Measurements from ENCODE around the gene ST6GAL1. TPM values are rescaled to one million over a fixed set of nuclear protein-coding genes. Genes with fewer than 3 reads are reported as not detected.

Gene ST6GAL1
- total RNA-seq, 6 experiments from 2014 or later: 389 to 574 (median 483) TPM

GRCh38 chr3:187013159-187013716 is 82.9 kb downstream of the ST6GAL1 start:
- no peaks in the 10 kb centered on the region for H3K9me3 ChIP-seq
- TF ChIP-seq POLR2A (IDR thresholded peaks at IDR 0.05): no peak
- H3K27ac ChIP-seq: peak overlapping the region; percentile 45 to 80 (median 61)
- intact Hi-C loops (cut with DNase I): no loop called here
- ATAC-seq (peak in 2 of 4 donors; percentile 8 to 12), DNase-seq (no peak)
- 42% methylated on average over 4 of the region's 4 CpGs for WGBS (ENCODE audit: insufficient coverage, low coverage, low lambda C conversion rate, missing lambda C conversion rate)
- peaks cover 0 to 24% (median 10%) of the 10 kb centered on the region in 4 donors for H3K4me1 ChIP-seq
- no peaks in the 10 kb centered on the region for H3K27me3 ChIP-seq
- no peak overlapping the region for H3K4me3 ChIP-seq
- no peaks in the 10 kb centered on the region for H3K36me3 ChIP-seq

- TF ChIP-seq POLR2A (IDR thresholded peaks at IDR 0.05): no peak
- TF ChIP-seq, protein P1, sequence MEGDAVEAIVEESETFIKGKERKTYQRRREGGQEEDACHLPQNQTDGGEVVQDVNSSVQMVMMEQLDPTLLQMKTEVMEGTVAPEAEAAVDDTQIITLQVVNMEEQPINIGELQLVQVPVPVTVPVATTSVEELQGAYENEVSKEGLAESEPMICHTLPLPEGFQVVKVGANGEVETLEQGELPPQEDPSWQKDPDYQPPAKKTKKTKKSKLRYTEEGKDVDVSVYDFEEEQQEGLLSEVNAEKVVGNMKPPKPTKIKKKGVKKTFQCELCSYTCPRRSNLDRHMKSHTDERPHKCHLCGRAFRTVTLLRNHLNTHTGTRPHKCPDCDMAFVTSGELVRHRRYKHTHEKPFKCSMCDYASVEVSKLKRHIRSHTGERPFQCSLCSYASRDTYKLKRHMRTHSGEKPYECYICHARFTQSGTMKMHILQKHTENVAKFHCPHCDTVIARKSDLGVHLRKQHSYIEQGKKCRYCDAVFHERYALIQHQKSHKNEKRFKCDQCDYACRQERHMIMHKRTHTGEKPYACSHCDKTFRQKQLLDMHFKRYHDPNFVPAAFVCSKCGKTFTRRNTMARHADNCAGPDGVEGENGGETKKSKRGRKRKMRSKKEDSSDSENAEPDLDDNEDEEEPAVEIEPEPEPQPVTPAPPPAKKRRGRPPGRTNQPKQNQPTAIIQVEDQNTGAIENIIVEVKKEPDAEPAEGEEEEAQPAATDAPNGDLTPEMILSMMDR (IDR thresholded peaks at IDR 0.05): no peak
- intact Hi-C loops (cut with DNase I): no loop called here
- Histone ChIP-seq H3K4me1 (peaks cover 0 to 24% (median 10%) of the 10 kb centered on the region in 4 donors), H3K9me3 (no peaks in the 10 kb centered on the region), H3K36me3 (no peaks in the 10 kb centered on the region), H3K27ac (no peak overlapping the region), H3K27me3 (no peaks in the 10 kb centered on the region), H3K4me3 (no peak overlapping the region)
- ATAC-seq: no peak
- no peak for DNase-seq
- 77% methylated on average over 2 of the region's 2 CpGs for WGBS (ENCODE audit: insufficient coverage, low coverage, low lambda C conversion rate, missing lambda C conversion rate)
Observed at GRCh38 chr3:187014417-187014864, 84.1 kb downstream of the ST6GAL1 start.

- H3K9me3 ChIP-seq: no peaks in the 10 kb centered on the region
- H3K4me3 ChIP-seq: no peak overlapping the region
- 79% methylated on average over 14 of the region's 14 CpGs for WGBS (ENCODE audit: insufficient coverage, low coverage, low lambda C conversion rate, missing lambda C conversion rate)
- peaks cover 0 to 24% (median 9%) of the 10 kb centered on the region in 4 donors for H3K4me1 ChIP-seq
- H3K27ac ChIP-seq: no peak overlapping the region
- ATAC-seq (no peak), DNase-seq (no peak)
- no peaks in the 10 kb centered on the region for H3K27me3 ChIP-seq
- intact Hi-C loops (cut with DNase I): no loop called here
- no peaks in the 10 kb centered on the region for H3K36me3 ChIP-seq
- TF ChIP-seq, protein P1 (IDR thresholded peaks at IDR 0.05): no peak
- no peak for TF ChIP-seq POLR2A (IDR thresholded peaks at IDR 0.05)
Observed at GRCh38 chr3:187015903-187016638, 85.7 kb downstream of the ST6GAL1 start.

GRCh38 chr3:187016639-187017345 is 86.5 kb downstream of the ST6GAL1 start:
- TF ChIP-seq POLR2A (IDR thresholded peaks at IDR 0.05): no peak
- TF ChIP-seq, protein P1 (IDR thresholded peaks at IDR 0.05): no peak
- Histone ChIP-seq H3K36me3 (no peaks in the 10 kb centered on the region), H3K4me1 (peaks cover 0 to 18% (median 6%) of the 10 kb centered on the region in 4 donors), H3K4me3 (no peak overlapping the region), H3K9me3 (no peaks in the 10 kb centered on the region), H3K27me3 (no peaks in the 10 kb centered on the region), H3K27ac (no peak overlapping the region)
- ATAC-seq: peak; percentile 37 to 57 (median 48)
- intact Hi-C loops (cut with DNase I): no loop called here
- 0% methylated on average over 1 of the region's 4 CpGs for WGBS (ENCODE audit: insufficient coverage, low coverage, low lambda C conversion rate, missing lambda C conversion rate)
- DNase-seq: no peak
